ENCODE data around the gene ZNF75A.

DNA sequence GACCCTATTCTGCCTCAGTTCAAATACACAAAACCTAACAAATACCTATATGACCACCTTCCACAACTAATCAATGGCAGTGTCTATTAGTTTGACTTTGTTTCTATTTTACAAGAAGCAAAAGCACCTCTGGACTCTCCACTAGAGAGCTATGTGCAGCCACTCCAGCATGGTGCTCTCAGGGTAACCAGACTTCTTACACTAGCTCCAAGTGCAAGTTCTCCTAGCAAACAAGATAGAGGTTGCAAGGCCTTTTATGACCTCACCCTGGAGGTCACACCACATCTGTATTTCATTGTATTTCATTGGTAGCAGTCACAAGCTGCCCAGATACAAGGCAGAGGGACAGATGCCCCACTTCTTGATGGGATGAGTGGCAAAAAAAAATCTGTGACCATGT lies 30.4 kb upstream of the ZNF75A start:
- no peak for TF ChIP-seq CTCF (IDR thresholded peaks at IDR 0.05)
- no peak for TF ChIP-seq POLR2A (IDR thresholded peaks at IDR 0.05)
- no peak for TF ChIP-seq POLR2AphosphoS5 (IDR thresholded peaks at IDR 0.05)
